Heart left ventricle (tissue), 16 donors: ENCODE measurements around the gene KRT71. TPM values are rescaled to one million over a fixed set of nuclear protein-coding genes. Genes with fewer than 3 reads are reported as not detected.

ENCODE experiments used
- ATAC-seq, 4 donors: fragments of 200-7000 bp; cut with Tn5 transposase; one replicate each; pipeline ENCODE4 v1.9.1; 2020 to 2022; ENCODE audit warnings: moderate library complexity in 4 of 4, mild to moderate bottlenecking in 3 of 4, moderate number of reproducible peaks in 1 of 4
- DNase-seq, 5 donors: peaks; one replicate each; pipeline ENCODE4 v3.0.0-alpha.2; 2020
- H3K27ac ChIP-seq, 12 donors: fragments of 200-600 bp; sonication (generic) in 4 of 12; one replicate each; pipeline versions ENCODE4 v1.5.0 to v1.8.0; 2016 to 2022; ENCODE audit warnings: mild to moderate bottlenecking in 2 of 12
- H3K27me3 ChIP-seq, 9 donors: fragments of 200-600 bp; sonication (generic) in 2 of 9; one replicate each; pipeline versions ENCODE4 v1.5.1 to v1.8.0; 2016 to 2022; ENCODE audit warnings: mild to moderate bottlenecking in 3 of 9
- H3K36me3 ChIP-seq, 9 donors: fragments of 200-600 bp; sonication (generic) in 2 of 9; one replicate each; pipeline versions ENCODE4 v1.5.0 to v1.8.0; 2018 to 2022; ENCODE audit warnings: mild to moderate bottlenecking in 2 of 9
- H3K4me1 ChIP-seq, 12 donors: fragments of 200-600 bp; sonication (generic) in 4 of 12; one replicate each; pipeline versions ENCODE4 v1.5.0 to v1.8.0; 2016 to 2022; ENCODE audit warnings: mild to moderate bottlenecking in 3 of 12
- H3K4me3 ChIP-seq, 12 donors: fragments of 200-600 bp; sonication (generic) in 4 of 12; one replicate each; pipeline versions ENCODE4 v1.5.0 to v1.8.0; 2017 to 2022; ENCODE audit warnings: mild to moderate bottlenecking in 9 of 12, moderate library complexity in 4 of 12
- H3K9me3 ChIP-seq, 12 donors: fragments of 200-600 bp; sonication (generic) in 4 of 12; one replicate each; pipeline versions ENCODE4 v1.5.0 to v1.8.0; 2016 to 2022; ENCODE audit warnings: mild to moderate bottlenecking in 1 of 12
- CTCF ChIP-seq, 12 donors: fragments of 200-600 bp; sonication (generic) in 4 of 12; IDR thresholded peaks; one replicate each; pipeline versions ENCODE4 v1.5.0 to v1.8.0; 2018 to 2022; ENCODE audit warnings: antibody characterized with exemption in 12 of 12, mild to moderate bottlenecking in 5 of 12
- POLR2A ChIP-seq, 2 donors: fragments of 450-650 bp; IDR thresholded peaks; one replicate each; pipeline ENCODE4 v1.6.1; 2017; ENCODE audit warnings: antibody characterized with exemption in 2 of 2, mild to moderate bottlenecking in 2 of 2, moderate library complexity in 2 of 2
- WGBS, 4 donors: extraction: QIAGEN DNeasy Blood & Tissue Kit in 2 of 4; methylation state at CpG; one replicate each; pipeline versions ENCODE4 v1.1.5 to v1.1.7; 2013 to 2018; 5-methylcytosine and 5-hydroxymethylcytosine counted together
- intact Hi-C, 10 donors: fragments of 100-400 bp; cut with DNase I; formaldehyde crosslinking; loops; one replicate each; pipeline versions ENCODE4 v1.11.1 to v1.14.2; 2022
- polyA plus RNA-seq, 2 donors: library from polyadenylated mRNA; stranded (reverse); fragments of 200-250 nt; gene quantifications; one replicate each; pipeline ENCODE4 v1.2.3, GENCODE V29; 2013
- total RNA-seq, 9 donors: library from RNA; depleted of rRNA in 2 of 9; stranded (reverse); fragments of >200 nt in 2 of 9; fragmentation: NEBNext Ultra II Directional in 3 of 9; extraction: Animal tissue kit (Norgen Biotek cat#: 25700) in 3 of 9; gene quantifications; one replicate each; pipeline versions ENCODE4 v1.1.0 to v1.2.4, GENCODE V29; 2016 to 2023
- donor health status: ischemic (EF 13 %, LVEDD 7.1; RV severe dilation, severe dysfunction).
- donor health status: healthy with polysubstance abuse.
- donor health status: DM: no; HTN: yes; CAD: no.
- donor health status: DM: no; HTN: no; CAD: no.
- donor health status: ischemic (EF 25% LVEDD 6.9; RV normal size, moderate dysfunction).
- donor health status: ischemic (EF 25% LVEDD 5.7; RV mildly dilated, moderate dysfunction).
- donor health status: healthy.
- donor health status: DM: yes; HTN: yes; CAD: no.
- donor health status: ischemic (EF 35%, LVEDD 5.7; RV mildly dilated, moderate dysfunction).
- donor health status: nonischemic (EF 11% LVEDD 7.7; RV severe dilation, severe dysfunction).
- donor health status: DM: yes; HTN: yes; CAD: no.
- donor health status: PGD.
- donor health status: ischemic (EF 29% LVEDD 5.4; RV normal size, mild dysfunction).
- donor health status: nonischemic (EF 23%, LVEDD 6.1; RV moderate dilation, normal function).

The KRT71 gene
- total and polyA plus RNA-seq, 11 donors, result not detected

GRCh38 chr12:52584156-52584682 lies 31.3 kb upstream of the KRT71 start:
- ATAC-seq (no peak), DNase-seq (no peak)
- Histone ChIP-seq H3K9me3 (no peaks in the 10 kb centered on the region), H3K4me1 (no peaks in the 10 kb centered on the region), H3K4me3 (no peak overlapping the region), H3K27ac (no peak overlapping the region), H3K27me3 (peaks cover 0 to 13% (median 0%) of the 10 kb centered on the region in 9 donors), H3K36me3 (no peaks in the 10 kb centered on the region)
- TF ChIP-seq POLR2A (IDR thresholded peaks at IDR 0.05), result no peak
- 86 to 94% (median 89%) methylated on average over 9 of the region's 9 CpGs for WGBS, 4 donors
- intact Hi-C loops, result loop anchor here in 8 of 10 donors (5.0 to 10.0 kb wide), 8 partner anchors 209 to 429 kb away; no protein-coding TSS in a partner anchor

- no peaks in the 10 kb centered on the region for H3K9me3 ChIP-seq
- no peak overlapping the region for H3K27ac ChIP-seq
- DNase-seq, result peak in 3 of 5 donors; percentile 31 to 52 (median 41)
- no peak overlapping the region for H3K4me3 ChIP-seq
- intact Hi-C loops, result loop anchor here (1.0 to 10.0 kb wide), 10 partner anchors 208 to 428 kb away; no protein-coding TSS in a partner anchor
- no peaks in the 10 kb centered on the region for H3K4me1 ChIP-seq
- ATAC-seq, result peak; percentile 56 to 84 (median 74)
- WGBS, 4 donors, result 13 to 24% (median 14%) methylated on average over 3 to 7 of the region's 7 CpGs
- no peaks in the 10 kb centered on the region for H3K36me3 ChIP-seq
- TF ChIP-seq POLR2A (IDR thresholded peaks at IDR 0.05) (no peak), CTCF (IDR thresholded peaks at IDR 0.05) (peak; percentile 45 to 72 (median 62))
- peaks cover 0 to 13% (median 0%) of the 10 kb centered on the region in 9 donors for H3K27me3 ChIP-seq
These were observed 30.1 kb upstream of the KRT71 start for GRCh38 chr12:52582971-52583456.

GRCh38 chr12:52582486-52582885 lies 29.5 kb upstream of the KRT71 start:
- WGBS, 4 donors, result 60 to 75% (median 63%) methylated on average over 2 of the region's 2 CpGs
- peaks cover 0 to 9% (median 0%) of the 10 kb centered on the region in 9 donors for H3K27me3 ChIP-seq
- no peaks in the 10 kb centered on the region for H3K4me1 ChIP-seq
- no peak overlapping the region for H3K27ac ChIP-seq
- no peaks in the 10 kb centered on the region for H3K9me3 ChIP-seq
- DNase-seq (no peak), ATAC-seq (peak in 1 of 4 donors; percentile 29)
- H3K4me3 ChIP-seq, result no peak overlapping the region
- intact Hi-C loops, result loop anchor here (2.0 to 10.0 kb wide), 9 partner anchors 208 to 428 kb away; no protein-coding TSS in a partner anchor
- TF ChIP-seq CTCF (IDR thresholded peaks at IDR 0.05) (no peak), POLR2A (IDR thresholded peaks at IDR 0.05) (no peak)
- no peaks in the 10 kb centered on the region for H3K36me3 ChIP-seq

DNA sequence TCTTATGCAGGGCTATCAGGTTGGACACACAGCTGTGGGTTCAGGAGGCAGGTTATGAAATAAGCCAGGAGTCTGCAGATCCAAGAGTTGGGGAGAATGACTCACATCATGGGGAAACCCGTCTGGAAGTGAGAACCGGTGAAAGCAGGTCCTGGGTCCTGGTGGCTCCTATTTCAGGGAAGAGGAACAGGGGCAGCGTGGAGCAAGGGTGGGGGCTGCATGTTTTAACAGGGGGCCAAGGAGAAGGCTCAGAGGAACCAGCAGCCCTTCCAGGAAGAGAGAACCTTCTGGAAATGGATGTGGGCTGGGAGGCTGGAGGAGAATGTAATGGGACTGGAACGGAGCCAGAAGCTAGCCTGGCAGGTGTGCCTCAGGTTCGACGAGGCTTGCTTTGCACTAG lies 28.5 kb upstream of the KRT71 start:
- ATAC-seq (no peak), DNase-seq (no peak)
- Histone ChIP-seq H3K36me3 (no peaks in the 10 kb centered on the region), H3K27me3 (peaks cover 0 to 9% (median 0%) of the 10 kb centered on the region in 9 donors), H3K27ac (no peak overlapping the region), H3K4me1 (no peaks in the 10 kb centered on the region), H3K9me3 (no peaks in the 10 kb centered on the region), H3K4me3 (no peak overlapping the region)
- TF ChIP-seq POLR2A (IDR thresholded peaks at IDR 0.05), result no peak
- TF ChIP-seq CTCF (IDR thresholded peaks at IDR 0.05), result no peak
- 71 to 74% (median 73%) methylated on average over 6 of the region's 6 CpGs for WGBS, 4 donors
- intact Hi-C loops, result loop anchor here in 8 of 10 donors (2.0 to 10.0 kb wide), 10 partner anchors 207 to 427 kb away; no protein-coding TSS in a partner anchor
